ENCODE measurements around the gene BMAL1.

The BMAL1 gene

GRCh38 chr11:13341026-13341425 is 63.4 kb downstream of the BMAL1 start:
- DNase-seq = no peak
- no peak overlapping the region for H3K4me3 Mint-ChIP-seq
- no peak overlapping the region for H3K27ac Mint-ChIP-seq
- H3K36me3 Mint-ChIP-seq (ENCODE audit: low read depth) = no peaks in the 10 kb centered on the region
- TF ChIP-seq CTCF (IDR thresholded peaks at IDR 0.05) = no peak
- no peaks in the 10 kb centered on the region for H3K9me3 Mint-ChIP-seq
- H3K4me1 Mint-ChIP-seq = peaks cover 9% of the 10 kb centered on the region
- H3K27me3 Mint-ChIP-seq (ENCODE audit: low read depth, poor library complexity) = peaks cover 6% of the 10 kb centered on the region

GRCh38 chr11:13343067-13343466 is 65.5 kb downstream of the BMAL1 start:
- Mint-ChIP-seq H3K27ac (no peak overlapping the region), H3K36me3 (ENCODE audit: low read depth) (no peaks in the 10 kb centered on the region), H3K9me3 (no peaks in the 10 kb centered on the region), H3K4me1 (peaks cover 12% of the 10 kb centered on the region), H3K27me3 (ENCODE audit: low read depth, poor library complexity) (peaks cover 9% of the 10 kb centered on the region), H3K4me3 (no peak overlapping the region)
- no peak for TF ChIP-seq CTCF (IDR thresholded peaks at IDR 0.05)
- DNase-seq = no peak

GRCh38 chr11:13343931-13344717 is 66.5 kb downstream of the BMAL1 start:
- Mint-ChIP-seq H3K27ac (no peak overlapping the region), H3K27me3 (ENCODE audit: low read depth, poor library complexity) (peaks cover 10% of the 10 kb centered on the region)
- TF ChIP-seq CTCF (IDR thresholded peaks at IDR 0.05) = peak; percentile 73

GRCh38 chr11:13344818-13345217 is 67.2 kb downstream of the BMAL1 start:
- Mint-ChIP-seq H3K27me3 (ENCODE audit: low read depth, poor library complexity) (peaks cover 7% of the 10 kb centered on the region), H3K4me1 (peaks cover 15% of the 10 kb centered on the region)

More at GRCh38 chr11:13343931-13344717, 66.5 kb downstream of the BMAL1 start:
- no peaks in the 10 kb centered on the region for H3K36me3 Mint-ChIP-seq (ENCODE audit: low read depth)
- DNase-seq = peak; percentile 77
- peaks cover 16% of the 10 kb centered on the region for H3K4me1 Mint-ChIP-seq
- H3K9me3 Mint-ChIP-seq = no peaks in the 10 kb centered on the region
- no peak overlapping the region for H3K4me3 Mint-ChIP-seq

GRCh38 chr11:13346470-13346869 is 68.9 kb downstream of the BMAL1 start:
- Mint-ChIP-seq H3K27ac (no peak overlapping the region), H3K9me3 (no peaks in the 10 kb centered on the region), H3K36me3 (ENCODE audit: low read depth) (no peaks in the 10 kb centered on the region)

More at GRCh38 chr11:13344818-13345217, 67.2 kb downstream of the BMAL1 start:
- DNase-seq = no peak
- no peak overlapping the region for H3K4me3 Mint-ChIP-seq
- no peak overlapping the region for H3K27ac Mint-ChIP-seq
- H3K9me3 Mint-ChIP-seq = no peaks in the 10 kb centered on the region
- TF ChIP-seq CTCF (IDR thresholded peaks at IDR 0.05) = no peak
- no peaks in the 10 kb centered on the region for H3K36me3 Mint-ChIP-seq (ENCODE audit: low read depth)

More at GRCh38 chr11:13346470-13346869, 68.9 kb downstream of the BMAL1 start:
- H3K4me1 Mint-ChIP-seq = peaks cover 19% of the 10 kb centered on the region
- H3K4me3 Mint-ChIP-seq = no peak overlapping the region
- no peak for TF ChIP-seq CTCF (IDR thresholded peaks at IDR 0.05)
- peaks cover 7% of the 10 kb centered on the region for H3K27me3 Mint-ChIP-seq (ENCODE audit: low read depth, poor library complexity)
- no peak for DNase-seq
